GM12878 (cell line): ENCODE data around the gene ZNF235. TPM values are rescaled to one million over a fixed set of nuclear protein-coding genes. Genes with fewer than 3 reads are reported as not detected.

ENCODE experiments used
- ATAC-seq: fragments of 200-7000 bp; cut with Tn5 transposase; 3 replicates; pipeline ENCODE4 v1.9.1; 2020; ENCODE audit warnings: mild to moderate bottlenecking, moderate library complexity
- BruUV-seq: library from RNA; stranded (reverse); fragments of 400-500 nt; replicated peaks from 2 replicates; lab custom pipeline; 2021; lab: Mats Ljungman, UMichigan
- CTCF ChIA-PET: fragments of 300-600 bp; sonication (Branson Sonifier 250); formaldehyde crosslinking; extraction: SDS; loops from one replicate; lab custom pipeline; 2021; ENCODE audit warnings: inconsistent platforms; lab: Yijun Ruan, JAX
- POLR2A ChIA-PET: fragments of 350-600 bp; formaldehyde crosslinking; extraction: SDS; loops from one replicate; lab custom pipeline; 2021; ENCODE audit warnings: inconsistent platforms; lab: Charles Lee
- RAD21 ChIA-PET: fragments of 300-600 bp; sonication (Branson Sonifier 250); formaldehyde crosslinking; loops from one replicate; lab custom pipeline; 2023; ENCODE audit warnings: antibody characterized with exemption; ENCODE audit not compliant: unreplicated experiment; lab: Charles Lee
- SMC1A ChIA-PET: fragments of 300-600 bp; sonication (Branson Sonifier 250); formaldehyde crosslinking; loops from one replicate; lab custom pipeline; 2023; ENCODE audit not compliant: unreplicated experiment, uncharacterized antibody; lab: Charles Lee
- DNase-seq: peaks from one replicate; pipeline ENCODE4 v3.0.0-alpha.2; 2011; ENCODE audit warnings: low read depth, low spot score
- FAIRE-seq: peaks from 3 replicates; lab custom pipeline; 2011; peaks lifted over from hg19 to GRCh38; lab: Jason Lieb, UNC
- H2AFZ ChIP-seq: 2 replicates; pipeline ENCODE4 v1.6.0; 2011; ENCODE audit warnings: low read depth, low read length, control low read depth; ENCODE audit not compliant: control insufficient read depth
- H3K27ac ChIP-seq: 2 replicates; pipeline ENCODE4 v1.5.1; 2011; ENCODE audit warnings: control low read depth; ENCODE audit not compliant: control insufficient read depth, insufficient read depth
- H3K27me3 ChIP-seq, 2 experiments: replicated peaks in 1 of 2; 2 replicates each; pipeline versions ENCODE4 v1.6.0 to v1.6.1; 2011; ENCODE audit warnings: low read length in 1 of 2; ENCODE audit not compliant: control insufficient read depth in 2 of 2, insufficient read depth in 2 of 2
- H3K36me3 ChIP-seq, 2 experiments: 2 replicates each; pipeline ENCODE4 v1.5.1; 2011; ENCODE audit warnings: low read length in 1 of 2; ENCODE audit not compliant: control insufficient read depth in 2 of 2, insufficient read depth in 2 of 2
- H3K4me1 ChIP-seq: 2 replicates; pipeline ENCODE4 v1.6.1; 2011; ENCODE audit warnings: mild to moderate bottlenecking, low read length, moderate library complexity, mixed read lengths; ENCODE audit not compliant: control insufficient read depth, insufficient read depth
- H3K4me2 ChIP-seq: 2 replicates; pipeline ENCODE4 v1.6.0; 2011; ENCODE audit warnings: control low read depth; ENCODE audit not compliant: control insufficient read depth, insufficient read depth
- H3K4me3 ChIP-seq: fragments of 200-600 bp; sonication (generic); 2 replicates; pipeline ENCODE4 v1.5.1; 2016
- H3K79me2 ChIP-seq: 2 replicates; pipeline ENCODE4 v1.6.0; 2011; ENCODE audit warnings: low read length; ENCODE audit not compliant: control insufficient read depth, insufficient read depth
- H3K9ac ChIP-seq: 2 replicates; pipeline ENCODE4 v1.8.0; 2011; ENCODE audit warnings: low read length, control low read depth, mixed read lengths; ENCODE audit not compliant: control insufficient read depth, insufficient read depth
- H3K9me3 ChIP-seq: replicated peaks from 3 replicates; pipeline ENCODE4 v1.5.1; 2011; ENCODE audit warnings: mild to moderate bottlenecking, low read length; ENCODE audit not compliant: control insufficient read depth, insufficient read depth
- H4K20me1 ChIP-seq: 2 replicates; pipeline ENCODE4 v1.6.0; 2011; ENCODE audit not compliant: control insufficient read depth, insufficient read depth
- NR2C1 ChIP-seq: fragments of 450-650 bp; IDR thresholded peaks from 2 replicates; pipeline ENCODE4 v1.6.1; 2017; ENCODE audit warnings: antibody characterized with exemption, mild to moderate bottlenecking, moderate library complexity
- ZNF24 ChIP-seq: fragments of 450-650 bp; IDR thresholded peaks from 2 replicates; pipeline ENCODE4 v1.6.1; 2017; ENCODE audit warnings: antibody characterized with exemption, mild to moderate bottlenecking
- WGBS: methylation state at CpG from one replicate; pipeline ENCODE4 v1.1.6; 2016; ENCODE audit warnings: low lambda C conversion rate; ENCODE audit not compliant: insufficient replicate concordance, insufficient coverage; ENCODE audit errors: missing lambda C conversion rate; 5-methylcytosine and 5-hydroxymethylcytosine counted together
- in situ Hi-C: fragments of 300-500 bp; cut with MboI; formaldehyde crosslinking; loops from 9 replicates; pipeline ENCODE4 v1.14.3; 2018; ENCODE audit warnings: mixed read lengths
- intact Hi-C: fragments of 100-400 bp; cut with micrococcal nuclease; formaldehyde crosslinking; loops from one replicate; pipeline ENCODE4 v1.14.2; 2022; ENCODE audit not compliant: unreplicated experiment
- polyA plus RNA-seq, 11 experiments: library from polyadenylated mRNA; depleted of rRNA in 4 of 11; unstranded in 6 of 11; stranded (reverse) in 5 of 11; fragments of >200 nt; fragmentation: Nextera tagmentation in 4 of 11; fragmentation: Illumina TruSeq in 1 of 11; extraction: Ambion mirVana in 4 of 11; extraction: Trizol in 1 of 11; gene quantifications; 1 replicate in 1 of 11; 2 replicates in 10 of 11; pipeline versions ENCODE4 v1.2.1 to v1.2.3, GENCODE V29; 2011 to 2016; ENCODE audit warnings: inconsistent platforms in 2 of 11, missing spikeins in 2 of 11, low read depth in 1 of 11
- small RNA-seq: library from RNA; depleted of rRNA; stranded (forward); fragments of <200 nt; gene quantifications from one replicate; pipeline ENCODE3, GENCODE V24; 2014
- total RNA-seq, 4 experiments: library from RNA; depleted of rRNA in 3 of 4; stranded (reverse); fragments of >200 nt in 3 of 4; fragmentation: Illumina TruSeq in 1 of 4; extraction: Trizol in 1 of 4; gene quantifications; 2 replicates each; pipeline versions ENCODE4 v1.2.1 to v1.2.3, GENCODE V29; 2013 to 2021

Gene ZNF235
- total and polyA plus RNA-seq, 10 of the 15 experiments (the other 5 are each of a cell fraction or from before 2014, with no cell fraction given): 2.8 to 9.0 (median 4.8) TPM

DNA sequence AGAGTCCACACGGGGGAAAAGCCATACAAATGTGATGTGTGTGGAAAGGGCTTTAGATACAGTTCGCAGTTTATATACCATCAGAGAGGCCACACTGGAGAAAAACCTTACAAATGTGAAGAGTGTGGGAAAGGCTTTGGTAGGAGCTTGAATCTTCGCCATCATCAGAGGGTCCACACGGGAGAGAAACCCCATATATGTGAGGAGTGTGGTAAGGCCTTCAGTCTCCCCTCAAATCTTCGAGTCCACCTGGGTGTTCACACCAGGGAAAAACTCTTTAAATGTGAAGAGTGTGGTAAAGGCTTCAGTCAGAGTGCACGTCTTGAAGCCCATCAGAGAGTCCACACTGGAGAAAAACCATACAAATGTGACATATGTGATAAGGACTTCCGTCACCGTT lies 68.4 kb downstream of the ZNF235 start:
- POLR2A ChIA-PET: no interaction called here
- Histone ChIP-seq H2AFZ (no peak overlapping the region), H3K36me3 (peaks cover 9 to 36% of the 10 kb centered on the region in 2 experiments), H3K9me3 (peaks cover 14% of the 10 kb centered on the region; the same call in 2 of the 3 replicates), H3K27ac (no peak overlapping the region), H3K4me1 (no peaks in the 10 kb centered on the region), H4K20me1 (no peaks in the 10 kb centered on the region), H3K79me2 (no peaks in the 10 kb centered on the region), H3K27me3 (no peaks in the 10 kb centered on the region), H3K4me2 (no peak overlapping the region), H3K9ac (no peak overlapping the region), H3K4me3 (no peak overlapping the region)
- BruUV-seq: no TSS peak
- in situ Hi-C loops (no loop called here), intact Hi-C loops (no loop called here)
- 98% methylated on average over 8 of the region's 8 CpGs for WGBS
- no peak for FAIRE-seq
- TF ChIP-seq ZNF24 (no peak), NR2C1 (no peak)
- CTCF ChIA-PET: no interaction called here
- SMC1A ChIA-PET: no interaction called here
- RAD21 ChIA-PET: no interaction called here
- ATAC-seq: no peak
- no peak for DNase-seq

Small RNA genes lying within 50 kb of the gene (small RNA-seq; reads per million reads assigned to genes)
- gene NDUFA3P1: not detected

Other genes starting within 250 kb of the ZNF235 start
Only the 7 nearest of the 12 such genes appear.
- 6.3 and 6.8 TPM in 2 replicates for gene ZNF234, start 163.5 kb downstream of the ZNF235 start, total RNA-seq (2014; rRNA removed)
- 8.1 and 8.9 TPM in 2 replicates for gene ZNF234, start 163.5 kb downstream of the ZNF235 start, total RNA-seq (2014; rRNA removed; fragmentation: Illumina TruSeq; extraction: Trizol)
- gene ZNF234, start 163.5 kb downstream of the ZNF235 start, total RNA-seq (2021): 8.1 and 9.3 TPM in 2 replicates
- 10.5 and 15.3 TPM in 2 replicates for gene ZNF234, start 163.5 kb downstream of the ZNF235 start, polyA plus RNA-seq (2011; rRNA removed)
- gene ZNF234, start 163.5 kb downstream of the ZNF235 start, polyA plus RNA-seq (2014; fragmentation: Illumina TruSeq; extraction: Trizol): 5.3 and 6.0 TPM in 2 replicates
- gene ZNF234, start 163.5 kb downstream of the ZNF235 start, polyA plus RNA-seq (2014; fragmentation: Nextera tagmentation; extraction: Ambion mirVana): 1 to 10 TPM; 2.7 to 2.8 TPM
- 4.2 and 5.1 TPM in 2 replicates for gene ZNF234, start 163.5 kb downstream of the ZNF235 start, polyA plus RNA-seq (2014; rRNA removed)
- 1 to 10 TPM; 4.7 TPM for gene ZNF234, start 163.5 kb downstream of the ZNF235 start, polyA plus RNA-seq (2016; fragmentation: Nextera tagmentation; extraction: Ambion mirVana)
- 13.7 and 16.5 TPM in 2 replicates for gene ZNF226, start 139.9 kb downstream of the ZNF235 start, total RNA-seq (2014; rRNA removed)
- 17.8 and 20.3 TPM in 2 replicates for gene ZNF226, start 139.9 kb downstream of the ZNF235 start, total RNA-seq (2014; rRNA removed; fragmentation: Illumina TruSeq; extraction: Trizol)
- gene ZNF226, start 139.9 kb downstream of the ZNF235 start, total RNA-seq (2021): 17.2 and 18.5 TPM in 2 replicates
- 35.1 and 45.0 TPM in 2 replicates for gene ZNF226, start 139.9 kb downstream of the ZNF235 start, polyA plus RNA-seq (2011; rRNA removed)
- gene ZNF226, start 139.9 kb downstream of the ZNF235 start, polyA plus RNA-seq (2014; fragmentation: Illumina TruSeq; extraction: Trizol): 18.2 and 21.5 TPM in 2 replicates
- gene ZNF226, start 139.9 kb downstream of the ZNF235 start, polyA plus RNA-seq (2014; fragmentation: Nextera tagmentation; extraction: Ambion mirVana): 10 to 100 TPM; 35.1 to 35.3 TPM
- gene ZNF226, start 139.9 kb downstream of the ZNF235 start, polyA plus RNA-seq (2014; rRNA removed): 11.7 and 17.3 TPM in 2 replicates
- gene ZNF226, start 139.9 kb downstream of the ZNF235 start, polyA plus RNA-seq (2016; fragmentation: Nextera tagmentation; extraction: Ambion mirVana): 10 to 100 TPM; 18.1 to 19.9 TPM
- gene ZNF227, start 92.5 kb downstream of the ZNF235 start, total RNA-seq (2014; rRNA removed): 14.7 and 15.0 TPM in 2 replicates
- gene ZNF227, start 92.5 kb downstream of the ZNF235 start, total RNA-seq (2014; rRNA removed; fragmentation: Illumina TruSeq; extraction: Trizol): 22.4 and 22.9 TPM in 2 replicates
- 17.2 and 20.9 TPM in 2 replicates for gene ZNF227, start 92.5 kb downstream of the ZNF235 start, total RNA-seq (2021)
- gene ZNF227, start 92.5 kb downstream of the ZNF235 start, polyA plus RNA-seq (2011; rRNA removed): 19.3 and 24.2 TPM in 2 replicates
- gene ZNF227, start 92.5 kb downstream of the ZNF235 start, polyA plus RNA-seq (2014; fragmentation: Illumina TruSeq; extraction: Trizol): 16.0 and 17.2 TPM in 2 replicates
- 1 to 10 TPM; 4.3 to 5.1 TPM for gene ZNF227, start 92.5 kb downstream of the ZNF235 start, polyA plus RNA-seq (2014; fragmentation: Nextera tagmentation; extraction: Ambion mirVana)
- 9.8 and 10.8 TPM in 2 replicates for gene ZNF227, start 92.5 kb downstream of the ZNF235 start, polyA plus RNA-seq (2014; rRNA removed)
- 10 to 100 TPM; 10.9 to 11.0 TPM for gene ZNF227, start 92.5 kb downstream of the ZNF235 start, polyA plus RNA-seq (2016; fragmentation: Nextera tagmentation; extraction: Ambion mirVana)
- 0.23 and 0.54 TPM in 2 replicates for gene ZNF233, start 45.1 kb downstream of the ZNF235 start, total RNA-seq (2014; rRNA removed)
- 0.32 and 0.63 TPM in 2 replicates for gene ZNF233, start 45.1 kb downstream of the ZNF235 start, total RNA-seq (2014; rRNA removed; fragmentation: Illumina TruSeq; extraction: Trizol)
- 0.19 and 0.26 TPM in 2 replicates for gene ZNF233, start 45.1 kb downstream of the ZNF235 start, total RNA-seq (2021)
- gene ZNF233, start 45.1 kb downstream of the ZNF235 start, polyA plus RNA-seq (2011; rRNA removed): 1.5 and 1.8 TPM in 2 replicates
- 0.06 and 0.32 TPM in 2 replicates for gene ZNF233, start 45.1 kb downstream of the ZNF235 start, polyA plus RNA-seq (2014; fragmentation: Illumina TruSeq; extraction: Trizol)
- gene ZNF233, start 45.1 kb downstream of the ZNF235 start, polyA plus RNA-seq (2014; fragmentation: Nextera tagmentation; extraction: Ambion mirVana): under 1 TPM; 0.35 to 0.46 TPM
- 0.29 and 0.67 TPM in 2 replicates for gene ZNF233, start 45.1 kb downstream of the ZNF235 start, polyA plus RNA-seq (2014; rRNA removed)
- gene ZNF233, start 45.1 kb downstream of the ZNF235 start, polyA plus RNA-seq (2016; fragmentation: Nextera tagmentation; extraction: Ambion mirVana): 1 to 10 TPM in 1 of 2 experiments, under 1 TPM in 1; 0.93 to 1.0 TPM
- not detected in 2 replicates for gene ZNF112, start 51.7 kb upstream of the ZNF235 start, total RNA-seq (2014; rRNA removed)
- gene ZNF112, start 51.7 kb upstream of the ZNF235 start, total RNA-seq (2014; rRNA removed; fragmentation: Illumina TruSeq; extraction: Trizol): 0.04 TPM in 1 of 2 replicates, not detected in the other
- gene ZNF112, start 51.7 kb upstream of the ZNF235 start, total RNA-seq (2021): not detected in 2 replicates
- 0.01 and 0.11 TPM in 2 replicates for gene ZNF112, start 51.7 kb upstream of the ZNF235 start, polyA plus RNA-seq (2011; rRNA removed)
- 0.03 TPM in 1 of 2 replicates, not detected in the other for gene ZNF112, start 51.7 kb upstream of the ZNF235 start, polyA plus RNA-seq (2014; fragmentation: Illumina TruSeq; extraction: Trizol)
- not detected for gene ZNF112, start 51.7 kb upstream of the ZNF235 start, polyA plus RNA-seq (2014; fragmentation: Nextera tagmentation; extraction: Ambion mirVana)
- gene ZNF112, start 51.7 kb upstream of the ZNF235 start, polyA plus RNA-seq (2014; rRNA removed): 0.08 TPM in 1 of 2 replicates, not detected in the other
- gene ZNF112, start 51.7 kb upstream of the ZNF235 start, polyA plus RNA-seq (2016; fragmentation: Nextera tagmentation; extraction: Ambion mirVana): under 1 TPM; 0.07 to 0.25 TPM
- gene ZNF285, start 96.6 kb upstream of the ZNF235 start, total RNA-seq (2014; rRNA removed): 0.28 TPM in 1 of 2 replicates, not detected in the other
- 0.13 and 0.23 TPM in 2 replicates for gene ZNF285, start 96.6 kb upstream of the ZNF235 start, total RNA-seq (2014; rRNA removed; fragmentation: Illumina TruSeq; extraction: Trizol)
- 0.19 TPM in 1 of 2 replicates, not detected in the other for gene ZNF285, start 96.6 kb upstream of the ZNF235 start, total RNA-seq (2021)
- gene ZNF285, start 96.6 kb upstream of the ZNF235 start, polyA plus RNA-seq (2011; rRNA removed): 0.33 and 0.71 TPM in 2 replicates
- gene ZNF285, start 96.6 kb upstream of the ZNF235 start, polyA plus RNA-seq (2014; fragmentation: Illumina TruSeq; extraction: Trizol): 0.27 and 0.31 TPM in 2 replicates
- gene ZNF285, start 96.6 kb upstream of the ZNF235 start, polyA plus RNA-seq (2014; fragmentation: Nextera tagmentation; extraction: Ambion mirVana): under 1 TPM in 1 of 2 experiments, not detected in 1; 0.02 TPM
- gene ZNF285, start 96.6 kb upstream of the ZNF235 start, polyA plus RNA-seq (2014; rRNA removed): 0.05 and 0.20 TPM in 2 replicates
- gene ZNF285, start 96.6 kb upstream of the ZNF235 start, polyA plus RNA-seq (2016; fragmentation: Nextera tagmentation; extraction: Ambion mirVana): under 1 TPM in 1 of 2 experiments, not detected in 1; 0.40 TPM
- 0.11 and 0.23 TPM in 2 replicates for gene ZNF229, start 143.4 kb upstream of the ZNF235 start, total RNA-seq (2014; rRNA removed)
- gene ZNF229, start 143.4 kb upstream of the ZNF235 start, total RNA-seq (2014; rRNA removed; fragmentation: Illumina TruSeq; extraction: Trizol): 0.04 and 0.09 TPM in 2 replicates
- gene ZNF229, start 143.4 kb upstream of the ZNF235 start, total RNA-seq (2021): 0.05 and 0.15 TPM in 2 replicates
- gene ZNF229, start 143.4 kb upstream of the ZNF235 start, polyA plus RNA-seq (2011; rRNA removed): 0.09 and 0.14 TPM in 2 replicates
- 0.05 and 0.18 TPM in 2 replicates for gene ZNF229, start 143.4 kb upstream of the ZNF235 start, polyA plus RNA-seq (2014; fragmentation: Illumina TruSeq; extraction: Trizol)
- under 1 TPM in 1 of 2 experiments, not detected in 1; 0.07 TPM for gene ZNF229, start 143.4 kb upstream of the ZNF235 start, polyA plus RNA-seq (2014; fragmentation: Nextera tagmentation; extraction: Ambion mirVana)
- 0.04 and 0.37 TPM in 2 replicates for gene ZNF229, start 143.4 kb upstream of the ZNF235 start, polyA plus RNA-seq (2014; rRNA removed)
- gene ZNF229, start 143.4 kb upstream of the ZNF235 start, polyA plus RNA-seq (2016; fragmentation: Nextera tagmentation; extraction: Ambion mirVana): under 1 TPM; 0.14 to 0.24 TPM